Ovary (tissue), 9 donors: ENCODE results near the gene TIRAP. TPM values are rescaled to one million over a fixed set of nuclear protein-coding genes. Genes with fewer than 3 reads are reported as not detected.

Experiments
- DNase-seq, 5 donors: peaks; one replicate each; pipeline ENCODE4 v3.0.0-alpha.2; 2019 to 2020
- H3K27ac ChIP-seq, 2 donors: fragments of 200-600 bp; one replicate each; pipeline versions ENCODE4 v1.5.1 to v1.8.0; 2019 to 2022
- H3K27me3 ChIP-seq: fragments of 200-600 bp; one replicate; pipeline ENCODE4 v1.8.0; 2022
- H3K36me3 ChIP-seq: fragments of 200-600 bp; sonication (generic); one replicate; pipeline ENCODE4 v1.5.1; 2019
- H3K4me1 ChIP-seq: one replicate; pipeline ENCODE4 v1.8.1; 2013; ENCODE audit warnings: mild to moderate bottlenecking, moderate library complexity; ENCODE audit not compliant: insufficient read depth
- H3K4me3 ChIP-seq: fragments of 200-600 bp; sonication (generic); one replicate; pipeline ENCODE4 v1.5.1; 2017
- H3K9me3 ChIP-seq, 2 donors: fragments of 200-600 bp in 1 of 2; sonication (generic) in 1 of 2; one replicate each; pipeline versions ENCODE4 v1.5.1 to v1.8.1; 2013 to 2019; ENCODE audit warnings: mild to moderate bottlenecking in 1 of 2, moderate library complexity in 1 of 2
- CTCF ChIP-seq, 3 donors: fragments of 450-650 bp in 2 of 3; fragments of 200-600 bp in 1 of 3; IDR thresholded peaks; one replicate each; pipeline versions ENCODE4 v1.5.1 to v1.8.0; 2016 to 2022; ENCODE audit warnings: antibody characterized with exemption in 3 of 3, mild to moderate bottlenecking in 1 of 3
- EP300 ChIP-seq: sonication (generic); formaldehyde crosslinking; IDR thresholded peaks from one replicate; pipeline ENCODE4 v1.6.1; 2017; ENCODE audit warnings: antibody characterized with exemption
- POLR2A ChIP-seq: fragments of 450-650 bp; IDR thresholded peaks from one replicate; pipeline ENCODE4 v1.6.1; 2017; ENCODE audit warnings: antibody characterized with exemption, mild to moderate bottlenecking, moderate library complexity
- WGBS, 3 donors: extraction: QIAGEN DNeasy Blood & Tissue Kit in 1 of 3; methylation state at CpG; one replicate each; pipeline versions ENCODE4 v1.1.5 to v1.1.7; 2013 to 2017; 5-methylcytosine and 5-hydroxymethylcytosine counted together
- intact Hi-C, 4 donors: fragments of 100-400 bp; cut with DNase I; formaldehyde crosslinking; loops; one replicate each; pipeline versions ENCODE4 v1.11.0 to v1.15.1; 2022 to 2023
- polyA plus RNA-seq, 2 donors: library from polyadenylated mRNA; stranded (reverse); fragments of 200-250 nt in 1 of 2; fragments of 350-450 nt in 1 of 2; fragmentation: Illumina TruSeq in 1 of 2; extraction: RNeasy Lipid Tissue Mini Kit (QIAGEN cat#74804) in 1 of 2; gene quantifications; one replicate each; pipeline ENCODE4 v1.2.3, GENCODE V29; 2013 to 2014
- total RNA-seq, 7 donors: library from RNA; depleted of rRNA in 2 of 7; stranded (reverse); fragments of >200 nt in 2 of 7; fragmentation: NEBNext Ultra II Directional in 3 of 7; extraction: Animal tissue kit (Norgen Biotek cat#: 25700) in 3 of 7; gene quantifications; one replicate each; pipeline versions ENCODE4 v1.1.0 to v1.2.4, GENCODE V29; 2016 to 2023
- donor health status: DM: no; HTN: no; CAD: no; lungs with moderate emphysema.
- donor health status: DM: no; HTN: no; CAD: no.
- donor health status: Bipolar disorder and iron deficiency.
- donor health status: DM: yes; HTN: yes; CAD: no.
- donor health status: DM: no; HTN: no; CAD: no.
- donor health status: DM: yes; HTN: yes; CAD: no.

Gene TIRAP
- total and polyA plus RNA-seq, 9 donors: 7.6 to 16.0 (median 14.5) TPM

- TF ChIP-seq POLR2A (no peak), CTCF (IDR thresholded peaks at IDR 0.05) (no peak), EP300 (no peak)
- H3K9me3 ChIP-seq: no peaks in the 10 kb centered on the region
- WGBS, 3 donors: 44 to 50% (median 45%) methylated on average over 5 of the region's 5 CpGs
- peak; percentile 60 to 81 (median 72) for DNase-seq
- H3K4me1 ChIP-seq: peaks cover 13% of the 10 kb centered on the region
- no peak overlapping the region for H3K27ac ChIP-seq
- no peaks in the 10 kb centered on the region for H3K36me3 ChIP-seq
- H3K27me3 ChIP-seq: no peaks in the 10 kb centered on the region
- H3K4me3 ChIP-seq: no peak overlapping the region
- intact Hi-C loops: no loop called here
Observed at GRCh38 chr11:126332221-126332711, 49.4 kb downstream of the TIRAP start.

GRCh38 chr11:126333142-126333541, 50.2 kb downstream of the TIRAP start:
- TF ChIP-seq POLR2A: no peak
- TF ChIP-seq EP300: no peak
- no peak for TF ChIP-seq CTCF (IDR thresholded peaks at IDR 0.05)
- WGBS, 3 donors: 95 to 96% (median 95%) methylated on average over 7 of the region's 7 CpGs
- Histone ChIP-seq H3K36me3 (no peaks in the 10 kb centered on the region), H3K4me1 (peaks cover 13% of the 10 kb centered on the region), H3K27me3 (no peaks in the 10 kb centered on the region), H3K9me3 (no peaks in the 10 kb centered on the region), H3K4me3 (no peak overlapping the region), H3K27ac (no peak overlapping the region)
- intact Hi-C loops: no loop called here
- DNase-seq: no peak

- H3K9me3 ChIP-seq: no peaks in the 10 kb centered on the region
- H3K4me3 ChIP-seq: no peak overlapping the region
- peak in 1 of 5 donors; percentile 19 for DNase-seq
- peaks cover 13% of the 10 kb centered on the region for H3K4me1 ChIP-seq
- H3K27me3 ChIP-seq: no peaks in the 10 kb centered on the region
- no peak overlapping the region for H3K27ac ChIP-seq
- TF ChIP-seq POLR2A: no peak
- no peak for TF ChIP-seq EP300
- TF ChIP-seq CTCF (IDR thresholded peaks at IDR 0.05): no peak
- no peaks in the 10 kb centered on the region for H3K36me3 ChIP-seq
- WGBS, 3 donors: 89 to 92% (median 90%) methylated on average over 6 of the region's 6 CpGs
- intact Hi-C loops: no loop called here
Observed at GRCh38 chr11:126334659-126335462, 52.0 kb downstream of the TIRAP start.

GRCh38 chr11:126335463-126335760, 52.5 kb downstream of the TIRAP start:
- WGBS, 3 donors: 80 to 91% (median 85%) methylated on average over 5 of the region's 5 CpGs
- H3K4me1 ChIP-seq: peaks cover 13% of the 10 kb centered on the region

More at GRCh38 chr11:126335463-126335760, 52.5 kb downstream of the TIRAP start:
- no peak for TF ChIP-seq CTCF (IDR thresholded peaks at IDR 0.05)
- TF ChIP-seq POLR2A: no peak
- no peak for TF ChIP-seq EP300
- DNase-seq: peak in 1 of 5 donors; percentile 15
- Histone ChIP-seq H3K4me3 (no peak overlapping the region), H3K27me3 (no peaks in the 10 kb centered on the region), H3K27ac (no peak overlapping the region), H3K9me3 (no peaks in the 10 kb centered on the region), H3K36me3 (no peaks in the 10 kb centered on the region)
- intact Hi-C loops: no loop called here
